Measurements from ENCODE around the gene TMEM132E.

TMEM132E gene

DNA sequence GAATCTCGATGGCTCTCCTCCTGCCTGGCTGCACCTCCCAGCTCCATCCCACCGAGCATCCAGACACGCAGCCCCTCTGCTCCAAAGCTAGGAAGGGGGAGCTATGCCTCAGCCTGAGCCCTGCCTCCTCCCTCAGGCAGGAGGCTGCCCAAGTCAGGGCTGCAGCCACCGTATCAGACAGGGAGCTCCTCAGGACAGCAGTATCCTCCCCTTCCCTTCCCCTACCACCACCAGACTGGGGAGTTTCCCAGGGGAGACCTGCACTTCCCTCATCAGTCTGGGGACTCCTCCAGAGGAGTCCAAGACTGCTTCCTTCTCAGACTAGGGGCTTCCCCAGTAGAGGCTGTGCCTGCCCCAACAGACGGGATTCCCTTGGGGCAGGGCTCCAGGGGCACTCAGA lies 17.5 kb downstream of the TMEM132E start:
- Histone ChIP-seq H3K4me3 (IDR thresholded peaks at IDR 0.05; ENCODE audit: insufficient read depth, low read depth, low read length) (no peak overlapping the region), H3K36me3 (ENCODE audit: insufficient read depth) (no peaks in the 10 kb centered on the region), H3K4me2 (no peak overlapping the region), H3K27me3 (ENCODE audit: insufficient read depth, low read depth) (no peaks in the 10 kb centered on the region), H3K79me2 (ENCODE audit: insufficient read depth, low read depth) (no peaks in the 10 kb centered on the region), H2AFZ (ENCODE audit: low read depth) (no peak overlapping the region), H3K27ac (no peak overlapping the region), H3K9ac (no peak overlapping the region), H3K4me1 (ENCODE audit: low read depth, poor library complexity, severe bottlenecking) (no peaks in the 10 kb centered on the region), H4K20me1 (ENCODE audit: insufficient read depth) (no peaks in the 10 kb centered on the region)
- TF ChIP-seq, protein P1, sequence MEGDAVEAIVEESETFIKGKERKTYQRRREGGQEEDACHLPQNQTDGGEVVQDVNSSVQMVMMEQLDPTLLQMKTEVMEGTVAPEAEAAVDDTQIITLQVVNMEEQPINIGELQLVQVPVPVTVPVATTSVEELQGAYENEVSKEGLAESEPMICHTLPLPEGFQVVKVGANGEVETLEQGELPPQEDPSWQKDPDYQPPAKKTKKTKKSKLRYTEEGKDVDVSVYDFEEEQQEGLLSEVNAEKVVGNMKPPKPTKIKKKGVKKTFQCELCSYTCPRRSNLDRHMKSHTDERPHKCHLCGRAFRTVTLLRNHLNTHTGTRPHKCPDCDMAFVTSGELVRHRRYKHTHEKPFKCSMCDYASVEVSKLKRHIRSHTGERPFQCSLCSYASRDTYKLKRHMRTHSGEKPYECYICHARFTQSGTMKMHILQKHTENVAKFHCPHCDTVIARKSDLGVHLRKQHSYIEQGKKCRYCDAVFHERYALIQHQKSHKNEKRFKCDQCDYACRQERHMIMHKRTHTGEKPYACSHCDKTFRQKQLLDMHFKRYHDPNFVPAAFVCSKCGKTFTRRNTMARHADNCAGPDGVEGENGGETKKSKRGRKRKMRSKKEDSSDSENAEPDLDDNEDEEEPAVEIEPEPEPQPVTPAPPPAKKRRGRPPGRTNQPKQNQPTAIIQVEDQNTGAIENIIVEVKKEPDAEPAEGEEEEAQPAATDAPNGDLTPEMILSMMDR (conservative IDR thresholded peaks at IDR 0.05; ENCODE audit: low read depth, low read length) = no peak

GRCh38 chr17:34598161-34598776 lies 18.9 kb downstream of the TMEM132E start:
- no peak overlapping the region for H3K27ac ChIP-seq
- no peaks in the 10 kb centered on the region for H3K4me1 ChIP-seq (ENCODE audit: low read depth, poor library complexity, severe bottlenecking)
- no peaks in the 10 kb centered on the region for H3K27me3 ChIP-seq (ENCODE audit: insufficient read depth, low read depth)
- no peak overlapping the region for H3K9ac ChIP-seq
- H3K36me3 ChIP-seq (ENCODE audit: insufficient read depth) = no peaks in the 10 kb centered on the region
- H3K79me2 ChIP-seq (ENCODE audit: insufficient read depth, low read depth) = no peaks in the 10 kb centered on the region
- H4K20me1 ChIP-seq (ENCODE audit: insufficient read depth) = no peaks in the 10 kb centered on the region
- TF ChIP-seq, protein P1 (conservative IDR thresholded peaks at IDR 0.05; ENCODE audit: low read depth, low read length) = no peak
- no peak overlapping the region for H3K4me2 ChIP-seq
- H3K4me3 ChIP-seq (IDR thresholded peaks at IDR 0.05; ENCODE audit: insufficient read depth, low read depth, low read length) = no peak overlapping the region
- H2AFZ ChIP-seq (ENCODE audit: low read depth) = no peak overlapping the region

DNA sequence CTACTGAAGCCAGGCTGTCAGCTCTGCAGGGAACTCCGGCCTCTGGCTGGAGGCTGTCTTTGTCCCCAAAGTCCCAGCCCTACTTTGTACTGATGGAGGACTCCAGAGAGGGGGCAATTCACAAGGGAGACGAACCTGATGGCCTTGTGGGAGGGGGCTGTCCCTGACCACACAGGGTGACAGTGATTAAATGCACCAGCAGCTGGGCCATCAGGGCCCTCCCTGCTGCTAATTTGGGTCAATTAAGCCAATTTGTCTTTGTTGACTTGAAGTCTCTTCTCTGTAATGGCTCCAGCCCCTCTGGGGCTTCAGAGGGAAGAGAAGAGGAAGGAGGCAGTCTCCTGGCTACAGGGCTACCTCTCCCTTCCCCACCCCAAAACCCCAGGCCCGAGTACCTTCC lies 22.0 kb downstream of the TMEM132E start:
- Histone ChIP-seq H4K20me1 (ENCODE audit: insufficient read depth) (no peaks in the 10 kb centered on the region), H3K4me2 (no peak overlapping the region), H2AFZ (ENCODE audit: low read depth) (no peak overlapping the region), H3K36me3 (ENCODE audit: insufficient read depth) (no peaks in the 10 kb centered on the region), H3K4me1 (ENCODE audit: low read depth, poor library complexity, severe bottlenecking) (no peaks in the 10 kb centered on the region), H3K79me2 (ENCODE audit: insufficient read depth, low read depth) (no peaks in the 10 kb centered on the region), H3K27me3 (ENCODE audit: insufficient read depth, low read depth) (peaks cover 2% of the 10 kb centered on the region; the same call in 1 of the 2 replicates), H3K9ac (no peak overlapping the region), H3K27ac (no peak overlapping the region), H3K4me3 (IDR thresholded peaks at IDR 0.05; ENCODE audit: insufficient read depth, low read depth, low read length) (no peak overlapping the region)
- TF ChIP-seq, protein P1 (conservative IDR thresholded peaks at IDR 0.05; ENCODE audit: low read depth, low read length) = no peak

DNA sequence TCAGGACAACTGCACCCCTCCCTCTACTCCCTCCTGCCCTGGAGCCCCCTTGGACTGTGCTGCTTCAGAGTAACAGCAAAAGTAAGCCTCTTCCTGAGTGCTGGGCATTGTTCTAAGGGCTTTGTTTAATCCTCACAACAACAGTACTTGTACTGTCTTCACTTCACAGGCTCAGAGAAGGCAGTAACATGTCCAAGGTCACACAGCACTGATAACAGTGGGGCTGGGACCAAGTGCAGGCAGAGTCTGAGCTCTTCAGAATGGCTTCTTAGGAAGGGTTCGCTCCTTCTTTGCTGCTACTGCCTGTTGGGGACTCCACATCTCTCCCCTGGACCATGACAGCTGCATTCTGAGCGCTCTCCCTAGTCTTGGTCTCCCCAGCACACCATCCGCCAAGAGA lies 24.6 kb downstream of the TMEM132E start:
- H4K20me1 ChIP-seq (ENCODE audit: insufficient read depth) = no peaks in the 10 kb centered on the region
- TF ChIP-seq, protein P1 (conservative IDR thresholded peaks at IDR 0.05; ENCODE audit: low read depth, low read length) = no peak
- H3K4me3 ChIP-seq (IDR thresholded peaks at IDR 0.05; ENCODE audit: insufficient read depth, low read depth, low read length) = no peak overlapping the region
- H3K27me3 ChIP-seq (ENCODE audit: insufficient read depth, low read depth) = peaks cover 23% of the 10 kb centered on the region; the same call in 1 of the 2 replicates
- no peaks in the 10 kb centered on the region for H3K36me3 ChIP-seq (ENCODE audit: insufficient read depth)
- H3K9ac ChIP-seq = no peak overlapping the region
- H3K27ac ChIP-seq = no peak overlapping the region
- H3K79me2 ChIP-seq (ENCODE audit: insufficient read depth, low read depth) = no peaks in the 10 kb centered on the region
- H2AFZ ChIP-seq (ENCODE audit: low read depth) = no peak overlapping the region
- H3K4me2 ChIP-seq = no peak overlapping the region
- no peaks in the 10 kb centered on the region for H3K4me1 ChIP-seq (ENCODE audit: low read depth, poor library complexity, severe bottlenecking)
